K562 (cell line): ENCODE results near the gene KRR1. TPM values are rescaled to one million over a fixed set of nuclear protein-coding genes. Genes with fewer than 3 reads are reported as not detected.

Experiments
- ATAC-seq: fragments of 200-7000 bp; cut with Tn5 transposase; 3 replicates; pipeline ENCODE4 v1.9.1; 2020; ENCODE audit warnings: moderate library complexity
- BruUV-seq: library from RNA; stranded (reverse); fragments of 400-500 nt; replicated peaks from 2 replicates; lab custom pipeline; 2021; lab: Mats Ljungman, UMichigan
- CTCF ChIA-PET: fragments of 300-600 bp; formaldehyde crosslinking; extraction: SDS; loops from one replicate; lab custom pipeline; 2021; ENCODE audit warnings: low intra/inter-chr PET ratio; lab: Yijun Ruan, JAX
- POLR2A ChIA-PET: fragments of 300-600, 350-650 bp; sonication (Branson Sonifier 250); formaldehyde crosslinking; extraction: SDS; loops from one replicate; lab custom pipeline; 2021; ENCODE audit warnings: antibody characterized with exemption, inconsistent platforms; lab: Yijun Ruan, JAX
- DNase-seq, 4 experiments: peaks; one replicate each; pipeline versions ENCODE4 v3.0.0 to v3.0.0-alpha.2; 2011 to 2018; ENCODE audit warnings: low spot score in 3 of 4, mixed read lengths in 3 of 4; ENCODE audit errors: extremely low read depth in 1 of 4
- FAIRE-seq: peaks from 2 replicates; lab custom pipeline; 2011; peaks lifted over from hg19 to GRCh38; lab: Jason Lieb, UNC
- H2AFZ ChIP-seq: 2 replicates; pipeline ENCODE4 v1.6.0; 2011; ENCODE audit warnings: low read depth, low read length, control low read depth, inconsistent platforms
- H3K27ac ChIP-seq: fragments of 200-600 bp; 3 replicates; pipeline ENCODE4 v1.8.0; 2011; ENCODE audit warnings: low read depth, mild to moderate bottlenecking, control low read depth, inconsistent platforms, low read length, moderate library complexity, mixed read lengths; ENCODE audit errors: extremely low read depth
- H3K27me3 ChIP-seq, 2 experiments: fragments of 300-600 bp in 1 of 2; 2 replicates in 1 of 2; 3 replicates in 1 of 2; pipeline versions ENCODE4 v1.6.0 to v1.8.0; 2011; ENCODE audit warnings: inconsistent platforms in 2 of 2, low read length in 2 of 2, mild to moderate bottlenecking in 1 of 2, mixed read lengths in 1 of 2, moderate library complexity in 1 of 2; ENCODE audit not compliant: control insufficient read depth in 2 of 2, insufficient read depth in 2 of 2
- H3K36me3 ChIP-seq: fragments of 300-600 bp; 3 replicates; pipeline ENCODE4 v1.8.0; 2011; ENCODE audit warnings: mild to moderate bottlenecking, low read length, inconsistent platforms; ENCODE audit not compliant: control insufficient read depth, insufficient read depth
- H3K4me1 ChIP-seq, 2 experiments: fragments of 200-600 bp in 1 of 2; replicated peaks in 1 of 2; 2 replicates in 1 of 2; 3 replicates in 1 of 2; pipeline versions ENCODE4 v1.5.1 to v1.8.0; 2011; ENCODE audit warnings: inconsistent platforms in 2 of 2, low read length in 2 of 2, mild to moderate bottlenecking in 1 of 2, mixed read lengths in 1 of 2, moderate library complexity in 1 of 2; ENCODE audit not compliant: control insufficient read depth in 2 of 2, insufficient read depth in 2 of 2
- H3K4me2 ChIP-seq: 2 replicates; pipeline ENCODE4 v1.6.1; 2011; ENCODE audit warnings: low read length, control low read depth, inconsistent platforms, mixed read lengths; ENCODE audit not compliant: insufficient read depth
- H3K4me3 ChIP-seq: fragments of 200-600 bp; sonication (generic), shearing (Covaris generic); 2 replicates; pipeline ENCODE4 v1.5.1; 2016; ENCODE audit warnings: control low read depth, inconsistent platforms
- H3K79me2 ChIP-seq: fragments of 200-600 bp; 3 replicates; pipeline ENCODE4 v1.8.0; 2011; ENCODE audit warnings: low read length, inconsistent platforms; ENCODE audit not compliant: control insufficient read depth, insufficient read depth
- H3K9ac ChIP-seq, 2 experiments: 2 replicates each; pipeline versions ENCODE4 v1.6.0 to v1.6.1; 2011; ENCODE audit warnings: low read depth in 2 of 2, low read length in 2 of 2, control low read depth in 1 of 2, inconsistent platforms in 1 of 2, mild to moderate bottlenecking in 1 of 2, mixed read lengths in 1 of 2; ENCODE audit not compliant: insufficient read depth in 1 of 2
- H3K9me1 ChIP-seq: one replicate; pipeline ENCODE4 v1.6.0; 2011; ENCODE audit warnings: inconsistent platforms, mild to moderate bottlenecking, low read length, moderate library complexity; ENCODE audit not compliant: control insufficient read depth, insufficient read depth
- H3K9me3 ChIP-seq: replicated peaks from 2 replicates; pipeline ENCODE4 v1.5.1; 2011; ENCODE audit warnings: low read depth, low read length, inconsistent platforms; ENCODE audit not compliant: control insufficient read depth, insufficient read depth
- H4K20me1 ChIP-seq: replicated peaks from 2 replicates; pipeline ENCODE4 v1.6.1; 2011; ENCODE audit warnings: low read length, inconsistent platforms, mixed read lengths; ENCODE audit not compliant: control insufficient read depth, insufficient read depth
- BDP1 ChIP-seq: IDR thresholded peaks from 3 replicates; pipeline ENCODE4 v1.6.1; 2011; ENCODE audit not compliant: insufficient read length, insufficient read depth
- C11orf30 ChIP-seq: fragments of 450-650 bp; IDR thresholded peaks from 2 replicates; pipeline ENCODE4 v1.6.1; 2016; ENCODE audit warnings: low read depth, mild to moderate bottlenecking
- CBX3 ChIP-seq, 2 experiments: IDR thresholded peaks; 1 replicate in 1 of 2; 2 replicates in 1 of 2; pipeline ENCODE4 v1.6.1; 2012; ENCODE audit warnings: inconsistent platforms in 2 of 2, low read length in 2 of 2, borderline replicate concordance in 1 of 2, control low read depth in 1 of 2
- CTCF ChIP-seq, 3 experiments: IDR thresholded peaks in 2 of 3; conservative IDR thresholded peaks in 1 of 3; 2 replicates each; pipeline ENCODE4 v1.5.1; 2011 to 2012; ENCODE audit warnings: low read length in 3 of 3, mild to moderate bottlenecking in 3 of 3, control low read depth in 2 of 3, improper control_type of control experiment in 1 of 3, inconsistent platforms in 1 of 3, low read depth in 1 of 3, mixed read lengths in 1 of 3, moderate library complexity in 1 of 3; ENCODE audit not compliant: insufficient read depth in 2 of 3
- ETS2 ChIP-seq: IDR thresholded peaks from 2 replicates; pipeline ENCODE4 v1.6.1; 2016; ENCODE audit warnings: borderline replicate concordance, missing genetic modification characterization, mild to moderate bottlenecking, moderate library complexity, missing compliant biosample characterization; ENCODE audit not compliant: poor library complexity, severe bottlenecking
- KHSRP ChIP-seq: fragments of 450-650 bp; IDR thresholded peaks from 2 replicates; pipeline ENCODE4 v1.6.1; 2017
- MEF2A ChIP-seq: IDR thresholded peaks from 2 replicates; pipeline ENCODE4 v1.6.1; 2011; ENCODE audit warnings: low read depth, mild to moderate bottlenecking, low read length, moderate library complexity; ENCODE audit not compliant: control insufficient read depth
- MYNN ChIP-seq, 2 experiments: sonication (generic); formaldehyde crosslinking in 1 of 2; IDR thresholded peaks; 2 replicates each; pipeline versions ENCODE4 v1.5.0 to v1.6.1; 2016 to 2020; ENCODE audit warnings: antibody characterized with exemption in 1 of 2, missing genetic modification reagents in 1 of 2
- NR0B1 ChIP-seq: fragments of 450-650 bp; IDR thresholded peaks from one replicate; pipeline ENCODE4 v1.6.1; 2018; ENCODE audit warnings: mild to moderate bottlenecking, moderate library complexity; ENCODE audit not compliant: partially characterized antibody
- SMARCC2 ChIP-seq: fragments of 450-650 bp; IDR thresholded peaks from 2 replicates; pipeline ENCODE4 v1.6.1; 2017; ENCODE audit warnings: antibody characterized with exemption, moderate library complexity, mild to moderate bottlenecking, low read depth
- TFAP4 ChIP-seq: sonication (generic); formaldehyde crosslinking; IDR thresholded peaks from 2 replicates; pipeline ENCODE4 v1.8.0; 2022; ENCODE audit warnings: missing genetic modification reagents, mild to moderate bottlenecking, moderate library complexity, borderline replicate concordance
- ZC3H8 ChIP-seq: fragments of 450-650 bp; IDR thresholded peaks from 2 replicates; pipeline ENCODE4 v1.6.1; 2017
- ZFP36 ChIP-seq: fragments of 150-350 bp; IDR thresholded peaks from 2 replicates; pipeline ENCODE4 v1.6.1; 2018; ENCODE audit warnings: low read length, low read depth; ENCODE audit not compliant: partially characterized antibody
- ZKSCAN3 ChIP-seq: fragments of 250-450 bp; sonication (Bioruptor Pico); IDR thresholded peaks from 2 replicates; pipeline ENCODE4 v1.4.0; 2020
- ZNF212 ChIP-seq: fragments of 450-650 bp; formaldehyde crosslinking; IDR thresholded peaks from 2 replicates; pipeline ENCODE4 v1.4.0; 2020; ENCODE audit warnings: mild to moderate bottlenecking
- in situ Hi-C: fragments of 300-500 bp; cut with MboI; formaldehyde crosslinking; loops from 4 replicates; pipeline ENCODE4 v1.15.0; 2018; ENCODE audit warnings: inconsistent platforms, mixed read lengths
- intact Hi-C: fragments of 100-400 bp; cut with micrococcal nuclease; formaldehyde crosslinking; loops from 2 replicates; pipeline ENCODE4 v1.14.2; 2022
- polyA plus RNA-seq, 8 experiments: library from polyadenylated mRNA; depleted of rRNA in 4 of 8; stranded (reverse) in 5 of 8; unstranded in 3 of 8; fragments of >200 nt; fragmentation: Nextera tagmentation in 2 of 8; fragmentation: Illumina TruSeq in 1 of 8; extraction: Ambion mirVana in 2 of 8; extraction: Trizol in 1 of 8; gene quantifications; 2 replicates each; pipeline versions ENCODE4 v1.2.1 to v1.2.3, GENCODE V29; 2011 to 2014; ENCODE audit warnings: inconsistent platforms in 1 of 8, missing spikeins in 1 of 8
- total RNA-seq, 7 experiments: library from RNA; depleted of rRNA in 6 of 7; stranded (reverse); fragments of >200 nt in 6 of 7; fragmentation: Illumina TruSeq in 2 of 7; extraction: Trizol in 2 of 7; gene quantifications; 2 replicates each; pipeline versions ENCODE4 v1.2.1 to v1.2.3, GENCODE V29; 2011 to 2021; ENCODE audit warnings: low replicate concordance in 1 of 7

Gene KRR1
- total and polyA plus RNA-seq, 9 of the 15 experiments (the other 6 are each of a cell fraction or from before 2014, with no cell fraction given) = 42.6 to 102 (median 61.0) TPM

GRCh38 chr12:75446857-75447256 lies 64.6 kb downstream of the KRR1 start:
- no peaks in the 10 kb centered on the region for H4K20me1 ChIP-seq
- no peak for TF ChIP-seq CBX3 (IDR thresholded peaks at IDR 0.05; ENCODE audit: borderline replicate concordance in 1 of 2, low read length in 2 of 2)
- no peak for TF ChIP-seq SMARCC2
- TF ChIP-seq ZNF212 (CRISPR knock-in tag) = no peak
- TF ChIP-seq ZFP36 = no peak
- no peak for TF ChIP-seq KHSRP
- no peak for TF ChIP-seq MEF2A
- no peak for TF ChIP-seq ZKSCAN3 (CRISPR knock-in tag)
- no peak for TF ChIP-seq MYNN (IDR thresholded peaks at IDR 0.05)
- no peak for TF ChIP-seq MYNN (CRISPR knock-in tag; IDR thresholded peaks at IDR 0.05)
- TF ChIP-seq C11orf30 = no peak
- TF ChIP-seq TFAP4 (CRISPR knock-in tag) = no peak
- no peak for TF ChIP-seq NR0B1
- no peak for TF ChIP-seq CTCF (IDR thresholded peaks at IDR 0.05 in 2 of 3, conservative IDR thresholded peaks at IDR 0.05 in 1 of 3; ENCODE audit: insufficient read depth in 2 of 3, low read depth in 1 of 3, low read length in 3 of 3)
- TF ChIP-seq ZC3H8 = no peak
- no peak for TF ChIP-seq BDP1
- no peak for TF ChIP-seq ETS2 (tag)

More at GRCh38 chr12:75446857-75447256, 64.6 kb downstream of the KRR1 start:
- Histone ChIP-seq H3K9ac (no peak overlapping the region), H3K27me3 (no peaks in the 10 kb centered on the region), H3K4me1 (no peaks in the 10 kb centered on the region), H3K79me2 (no peaks in the 10 kb centered on the region), H3K9me1 (no peaks in the 10 kb centered on the region), H3K36me3 (no peaks in the 10 kb centered on the region), H3K27ac (no peak overlapping the region), H3K4me3 (no peak overlapping the region), H3K9me3 (no peaks in the 10 kb centered on the region), H2AFZ (no peak overlapping the region), H3K4me2 (no peak overlapping the region)
- CTCF ChIA-PET = no interaction called here
- in situ Hi-C loops = no loop called here
- no TSS peak for BruUV-seq
- no peak for DNase-seq
- intact Hi-C loops = no loop called here
- POLR2A ChIA-PET = interaction anchor here (1.3 kb wide), 1 partner anchor 14 kb away, joined by 4 read pairs; no protein-coding TSS in a partner anchor
- ATAC-seq = no peak
- no peak for FAIRE-seq
